HepG2 (cell line): Measurements from ENCODE around the gene ZBED1. TPM values are rescaled to one million over a fixed set of nuclear protein-coding genes. Genes with fewer than 3 reads are reported as not detected.

Experiments
- ATAC-seq: fragments of 200-7000 bp; cut with Tn5 transposase; 3 replicates; pipeline ENCODE4 v1.9.1; 2020; ENCODE audit warnings: mild to moderate bottlenecking, moderate library complexity
- BruUV-seq: library from RNA; stranded (reverse); fragments of 400-500 nt; replicated peaks from 2 replicates; lab custom pipeline; 2021; lab: Mats Ljungman, UMichigan
- CTCF ChIA-PET: fragments of 300-600 bp; formaldehyde crosslinking; extraction: SDS; loops from one replicate; lab custom pipeline; 2021; ENCODE audit warnings: low total read pairs, inconsistent platforms, low intra/inter-chr PET ratio; lab: Yijun Ruan, JAX
- POLR2A ChIA-PET: fragments of 350-600 bp; sonication (Branson Sonifier 250); formaldehyde crosslinking; loops from one replicate; lab custom pipeline; 2020; ENCODE audit warnings: antibody characterized with exemption, inconsistent platforms; lab: Yijun Ruan, JAX
- DNase-seq: peaks from one replicate; pipeline ENCODE4 v3.0.0-alpha.2; 2015; ENCODE audit warnings: low spot score
- FAIRE-seq: peaks from 3 replicates; lab custom pipeline; 2011; peaks lifted over from hg19 to GRCh38; lab: Jason Lieb, UNC
- H2AFZ ChIP-seq: one replicate; pipeline ENCODE4 v1.6.1; 2011; ENCODE audit warnings: low read length, inconsistent platforms
- H3K27ac ChIP-seq: fragments of 300-600 bp; 3 replicates; pipeline ENCODE4 v1.8.0; 2011; ENCODE audit warnings: mixed run types, mild to moderate bottlenecking, mixed read lengths, low read length, inconsistent platforms; ENCODE audit not compliant: insufficient read depth; ENCODE audit errors: extremely low read length
- H3K27me3 ChIP-seq, 2 experiments: fragments of 200-600 bp in 1 of 2; 2 replicates in 1 of 2; 3 replicates in 1 of 2; pipeline versions ENCODE4 v1.6.0 to v1.8.0; 2011; ENCODE audit warnings: low read length in 2 of 2, mild to moderate bottlenecking in 2 of 2, moderate library complexity in 2 of 2, inconsistent platforms in 1 of 2; ENCODE audit not compliant: insufficient read depth in 2 of 2, control insufficient read depth in 1 of 2
- H3K36me3 ChIP-seq, 2 experiments: fragments of 200-600 bp in 1 of 2; replicated peaks in 1 of 2; 2 replicates in 1 of 2; 3 replicates in 1 of 2; pipeline versions ENCODE4 v1.5.1 to v1.8.0; 2011; ENCODE audit warnings: low read length in 2 of 2, inconsistent platforms in 1 of 2; ENCODE audit not compliant: insufficient read depth in 2 of 2, control insufficient read depth in 1 of 2
- H3K4me1 ChIP-seq: 2 replicates; pipeline ENCODE4 v1.5.1; 2012; ENCODE audit warnings: low read length, inconsistent platforms; ENCODE audit not compliant: insufficient read depth
- H3K4me2 ChIP-seq: 2 replicates; pipeline ENCODE4 v1.6.0; 2011; ENCODE audit warnings: low read depth, low read length, inconsistent platforms
- H3K4me3 ChIP-seq, 3 experiments: fragments of 200-600 bp in 1 of 3; sonication (generic), shearing (Covaris generic) in 1 of 3; replicated peaks in 1 of 3; 2 replicates each; pipeline ENCODE4 v1.5.1; 2011 to 2016; ENCODE audit warnings: low read length in 3 of 3, inconsistent platforms in 2 of 3, low read depth in 2 of 3, mild to moderate bottlenecking in 2 of 3, control low read depth in 1 of 3, mixed read lengths in 1 of 3; ENCODE audit not compliant: insufficient read depth in 1 of 3
- H3K79me2 ChIP-seq: one replicate; pipeline ENCODE4 v1.6.1; 2011; ENCODE audit warnings: low read length, inconsistent platforms; ENCODE audit not compliant: insufficient read depth
- H3K9ac ChIP-seq: 2 replicates; pipeline ENCODE4 v1.6.0; 2011; ENCODE audit warnings: mild to moderate bottlenecking, low read depth, low read length, inconsistent platforms; ENCODE audit not compliant: insufficient read depth
- H3K9me3 ChIP-seq: 2 replicates; pipeline ENCODE4 v1.5.1; 2012; ENCODE audit warnings: mild to moderate bottlenecking, low read length
- H4K20me1 ChIP-seq: 2 replicates; pipeline ENCODE4 v1.6.0; 2011; ENCODE audit warnings: inconsistent platforms, mild to moderate bottlenecking, low read length, moderate library complexity; ENCODE audit not compliant: insufficient read depth
- HIC2 ChIP-seq: sonication (generic); formaldehyde crosslinking; IDR thresholded peaks from 2 replicates; pipeline ENCODE4 v1.9.0; 2022; ENCODE audit warnings: low read depth, missing genetic modification reagents
- IRX3 ChIP-seq: sonication (generic); formaldehyde crosslinking; IDR thresholded peaks from 2 replicates; pipeline ENCODE4 v1.8.1; 2023; ENCODE audit warnings: mild to moderate bottlenecking, low read depth, missing genetic modification reagents, borderline replicate concordance
- MIER3 ChIP-seq: IDR thresholded peaks from 2 replicates; pipeline ENCODE4 v1.6.1; 2016; ENCODE audit warnings: missing compliant biosample characterization, borderline replicate concordance
- NFKB2 ChIP-seq: sonication (generic); formaldehyde crosslinking; IDR thresholded peaks from 2 replicates; pipeline ENCODE4 v1.4.0; 2020; ENCODE audit warnings: missing genetic modification reagents, borderline replicate concordance
- NR2F2 ChIP-seq: IDR thresholded peaks from 2 replicates; pipeline ENCODE4 v1.6.1; 2012; ENCODE audit warnings: low read depth, inconsistent platforms, borderline replicate concordance
- RBM39 ChIP-seq: fragments of 200-400 bp; formaldehyde crosslinking; IDR thresholded peaks from one replicate; pipeline ENCODE4 v1.6.1; 2018; ENCODE audit warnings: antibody characterized with exemption, mild to moderate bottlenecking, low read depth, low read length; ENCODE audit not compliant: poor library complexity, severe bottlenecking
- ZBTB49 ChIP-seq: sonication (generic); formaldehyde crosslinking; IDR thresholded peaks from 2 replicates; pipeline ENCODE4 v1.4.0; 2020; ENCODE audit warnings: missing genetic modification reagents, borderline replicate concordance
- ZBTB7A ChIP-seq: sonication (generic); formaldehyde crosslinking; IDR thresholded peaks from 2 replicates; pipeline ENCODE4 v1.8.0; 2022; ENCODE audit warnings: mild to moderate bottlenecking, missing genetic modification reagents
- ZC3H4 ChIP-seq: sonication (generic); formaldehyde crosslinking; IDR thresholded peaks from 2 replicates; pipeline ENCODE4 v1.4.0; 2020; ENCODE audit warnings: missing genetic modification reagents, borderline replicate concordance
- ZNF382 ChIP-seq: sonication (generic); formaldehyde crosslinking; IDR thresholded peaks from 2 replicates; pipeline ENCODE4 v1.5.0; 2020; ENCODE audit warnings: missing genetic modification reagents, mild to moderate bottlenecking, borderline replicate concordance
- ZSCAN22 ChIP-seq: sonication (generic); formaldehyde crosslinking; IDR thresholded peaks from 2 replicates; pipeline ENCODE4 v1.4.0; 2020; ENCODE audit warnings: mild to moderate bottlenecking, missing genetic modification reagents
- WGBS: methylation state at CpG from one replicate; pipeline ENCODE4 v1.1.6; 2017; ENCODE audit warnings: low lambda C conversion rate; 5-methylcytosine and 5-hydroxymethylcytosine counted together
- in situ Hi-C: cut with HindIII; loops from 2 replicates; pipeline ENCODE4 v1.10.0; 2017; ENCODE audit warnings: low pct_unique_long_range_greater_than_20kb; ENCODE audit not compliant: extremely low pct_ligation_motif_present
- intact Hi-C: fragments of 100-400 bp; cut with micrococcal nuclease; formaldehyde crosslinking; loops from one replicate; pipeline ENCODE4 v1.10.0; 2022; ENCODE audit not compliant: unreplicated experiment
- polyA plus RNA-seq, 8 experiments: library from polyadenylated mRNA; depleted of rRNA in 3 of 8; stranded (reverse) in 7 of 8; unstranded in 1 of 8; fragments of >200 nt; fragmentation: Illumina TruSeq in 4 of 8; extraction: Trizol in 4 of 8; gene quantifications; 2 replicates each; pipeline versions ENCODE4 v1.2.1 to v1.2.3, GENCODE V29; 2011 to 2016; ENCODE audit warnings: low read depth in 4 of 8, missing spikeins in 1 of 8, mixed read lengths in 1 of 8; ENCODE audit not compliant: insufficient read depth in 1 of 8
- total RNA-seq, 5 experiments: library from RNA; depleted of rRNA; stranded (reverse); fragments of >200 nt; fragmentation: Illumina TruSeq; extraction: Trizol; gene quantifications; 2 replicates each; pipeline ENCODE4 v1.2.3, GENCODE V29; 2016; ENCODE audit warnings: low read depth in 1 of 5

Gene ZBED1
- total and polyA plus RNA-seq, 2 of the 13 experiments (the other 11 are each of a cell fraction or from before 2014, with no cell fraction given), result 20.0 to 29.8 TPM

GRCh38 chrX:2545144-2545543 is 44.4 kb upstream of the ZBED1 start:
- H3K27ac ChIP-seq, result no peak overlapping the region
- H3K27me3 ChIP-seq, result no peaks in the 10 kb centered on the region
- H3K4me3 ChIP-seq, result no peak overlapping the region
- TF ChIP-seq NR2F2 (no peak), MIER3 (CRISPR knock-in tag) (no peak), HIC2 (CRISPR knock-in tag) (no peak), ZSCAN22 (CRISPR knock-in tag) (no peak), NFKB2 (CRISPR knock-in tag) (no peak), ZNF382 (no peak), ZBTB7A (CRISPR knock-in tag) (no peak), RBM39 (no peak), IRX3 (CRISPR knock-in tag) (no peak), ZC3H4 (CRISPR knock-in tag) (no peak), ZBTB49 (no peak)
- ATAC-seq (no peak), DNase-seq (no peak), FAIRE-seq (no peak)
- 0% methylated on average over 1 of the region's 1 CpG for WGBS
- H3K9me3 ChIP-seq, result no peaks in the 10 kb centered on the region
- ChIA-PET POLR2A (no interaction called here), CTCF (no interaction called here)
- BruUV-seq, result no TSS peak
- intact Hi-C loops (no loop called here), in situ Hi-C loops (no loop called here)
- H3K4me2 ChIP-seq, result no peak overlapping the region
- no peaks in the 10 kb centered on the region; the same call in 1 of the 2 replicates for H3K4me1 ChIP-seq
- H4K20me1 ChIP-seq, result no peaks in the 10 kb centered on the region
- no peak overlapping the region for H3K9ac ChIP-seq
- H2AFZ ChIP-seq, result no peak overlapping the region
- no peaks in the 10 kb centered on the region for H3K36me3 ChIP-seq
- H3K79me2 ChIP-seq, result no peaks in the 10 kb centered on the region
